NCI-H2029 treated with DMSO at 0.1 percent for 48 hours (cell line): ENCODE measurements around the gene CMSS1.

Source experiments
- DNase-seq: peaks from one replicate; lab custom pipeline; 2025; lab: John Stamatoyannopoulos, UW

The CMSS1 gene

DNA sequence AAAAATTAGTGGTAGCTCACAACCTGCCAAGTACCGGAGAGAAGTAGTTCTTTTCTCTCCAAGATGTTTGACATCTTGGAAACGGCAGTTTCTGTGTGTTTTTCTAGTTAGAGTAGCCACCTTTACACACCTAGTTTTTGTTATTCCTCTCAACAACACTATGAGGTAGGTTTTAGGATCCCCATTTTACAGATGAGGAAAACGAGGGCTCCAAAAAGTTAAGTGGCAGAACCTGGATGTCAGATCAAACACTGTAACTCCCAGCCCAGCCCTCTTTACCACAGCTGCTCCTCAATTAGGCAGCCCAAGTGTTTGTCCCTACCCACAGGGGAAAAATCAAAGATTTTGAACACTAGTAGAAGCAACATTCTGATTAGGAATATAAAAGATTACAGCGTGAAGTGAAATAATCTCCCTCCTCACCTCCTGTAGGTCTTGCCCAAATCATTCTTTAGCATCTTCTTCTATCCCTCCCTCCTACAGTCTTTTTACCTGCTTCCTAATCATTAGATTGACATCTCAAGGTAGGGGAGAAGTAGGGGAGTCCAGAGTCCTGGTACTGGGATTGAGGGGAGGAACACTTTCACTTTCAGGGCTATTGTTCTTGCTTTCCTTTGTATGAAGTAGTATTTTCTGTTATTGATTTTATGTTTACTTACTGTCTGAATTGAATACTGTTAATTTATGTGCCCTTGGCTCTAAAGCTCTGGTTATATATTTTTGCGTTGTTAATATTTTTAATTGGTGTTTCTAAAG, 142.6 kb downstream of the CMSS1 start:
- no peak for DNase-seq

GRCh38 chr3:99960941-99961340, 143.3 kb downstream of the CMSS1 start:
- DNase-seq: no peak

DNA sequence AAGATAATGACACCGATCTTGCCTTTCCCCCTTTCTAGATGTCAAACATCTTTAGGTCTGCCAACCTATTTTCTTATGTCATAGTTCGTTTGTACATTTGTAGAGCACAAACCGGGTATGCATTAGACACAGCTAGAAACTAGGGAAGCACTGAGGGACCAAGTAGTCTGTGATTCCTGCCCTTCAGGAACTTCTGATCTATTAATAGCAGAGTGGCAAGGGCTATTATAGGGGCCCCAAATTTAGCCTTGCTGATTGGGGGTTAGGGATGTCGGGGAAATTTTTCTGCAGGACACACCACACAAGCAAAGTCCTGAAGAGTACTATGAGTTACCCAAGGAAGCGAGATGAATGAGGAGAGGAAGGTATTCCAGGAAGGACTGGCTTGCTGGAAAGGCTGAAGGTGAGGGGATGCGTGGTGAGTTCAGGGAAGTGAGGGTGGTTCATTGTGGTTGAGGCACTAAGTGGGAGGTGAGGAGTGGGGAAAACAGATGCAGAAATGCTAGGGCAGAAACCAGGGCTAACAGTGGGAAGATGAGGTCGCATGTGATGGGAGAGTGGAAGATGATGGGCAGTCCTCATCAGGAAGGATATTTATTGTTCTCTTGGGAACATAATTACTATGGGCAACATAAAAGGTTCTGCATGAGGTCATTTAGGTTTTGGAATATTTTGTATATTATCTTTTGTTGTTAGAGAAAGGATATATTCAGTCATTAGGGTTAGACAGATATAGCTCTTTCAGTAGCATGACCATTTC, 144.3 kb downstream of the CMSS1 start:
- no peak for DNase-seq

GRCh38 chr3:99962703-99963102, 145.0 kb downstream of the CMSS1 start:
- DNase-seq: no peak

- DNase-seq: no peak
Measured at GRCh38 chr3:99965077-99965476, 147.4 kb downstream of the CMSS1 start.

DNA sequence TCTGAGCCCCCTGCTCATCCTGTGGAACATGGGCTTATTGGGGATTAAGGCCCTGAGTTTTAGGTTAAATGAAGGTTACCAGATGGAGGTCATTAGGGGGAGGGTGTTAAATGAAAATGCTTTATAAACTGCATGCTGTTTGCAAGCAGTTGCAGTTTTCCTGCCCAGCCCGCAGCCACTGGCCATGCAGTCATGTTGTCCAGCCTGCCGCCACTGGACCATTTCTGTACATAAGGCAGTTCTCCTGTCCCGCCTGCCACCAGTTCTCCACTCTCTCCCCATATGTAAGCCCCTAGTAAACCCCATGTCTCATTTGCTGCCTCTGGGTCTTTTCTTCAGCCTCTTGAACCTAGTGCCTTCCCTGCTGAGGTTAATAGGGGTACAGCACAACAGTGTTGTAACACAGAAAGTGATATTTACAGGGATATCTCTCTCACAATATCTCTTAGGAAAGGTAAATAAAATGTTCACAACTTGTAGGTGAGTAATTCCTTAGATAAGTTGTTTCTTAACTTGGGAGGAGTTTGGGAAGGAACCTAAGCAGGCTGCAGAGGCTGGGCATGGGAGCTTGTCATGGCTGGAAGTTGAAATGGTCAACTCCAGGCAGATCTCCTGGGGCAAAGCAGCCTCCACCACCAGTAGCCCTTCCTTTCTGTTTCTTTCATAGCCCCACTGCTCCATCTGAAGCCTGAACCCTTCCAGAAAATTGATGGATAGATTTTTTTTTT, 148.2 kb downstream of the CMSS1 start:
- no peak for DNase-seq

DNA sequence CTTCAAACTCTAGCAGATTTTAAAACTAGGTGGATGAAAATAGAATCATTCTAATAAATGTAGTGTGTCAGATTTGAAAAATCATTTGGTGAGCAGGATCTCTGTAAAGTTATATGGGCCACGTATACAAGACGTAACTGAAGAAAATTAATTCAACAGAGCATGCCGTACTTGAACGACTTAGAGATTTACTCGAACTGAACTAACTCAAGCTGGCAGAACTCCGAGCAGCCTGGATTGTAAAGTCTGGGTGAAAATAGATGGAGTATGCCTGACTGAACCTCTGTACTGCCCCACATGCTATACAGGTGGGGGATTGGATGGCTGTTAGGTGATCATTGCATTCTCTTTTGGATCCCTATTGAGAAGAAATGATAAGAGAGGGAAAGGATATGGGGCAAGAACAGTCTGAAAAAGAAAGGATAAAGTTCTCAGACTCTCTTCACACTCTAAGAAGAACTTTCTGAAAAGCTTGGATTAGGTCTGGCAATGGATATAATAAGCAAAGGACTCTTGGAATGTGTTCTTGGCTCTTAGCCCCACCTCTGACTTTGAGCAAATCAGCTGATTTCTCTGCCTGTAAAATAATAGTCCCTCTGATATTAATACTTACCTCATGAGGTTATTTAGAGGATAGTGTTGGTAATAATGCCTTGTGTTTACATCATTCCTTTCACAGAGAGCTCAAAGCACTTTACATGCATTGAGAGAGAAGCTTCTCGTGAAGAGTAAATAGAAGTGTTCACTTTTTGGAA, 149.2 kb downstream of the CMSS1 start:
- DNase-seq: no peak

- DNase-seq: no peak
Measured at GRCh38 chr3:99967796-99968195, 150.1 kb downstream of the CMSS1 start.

DNA sequence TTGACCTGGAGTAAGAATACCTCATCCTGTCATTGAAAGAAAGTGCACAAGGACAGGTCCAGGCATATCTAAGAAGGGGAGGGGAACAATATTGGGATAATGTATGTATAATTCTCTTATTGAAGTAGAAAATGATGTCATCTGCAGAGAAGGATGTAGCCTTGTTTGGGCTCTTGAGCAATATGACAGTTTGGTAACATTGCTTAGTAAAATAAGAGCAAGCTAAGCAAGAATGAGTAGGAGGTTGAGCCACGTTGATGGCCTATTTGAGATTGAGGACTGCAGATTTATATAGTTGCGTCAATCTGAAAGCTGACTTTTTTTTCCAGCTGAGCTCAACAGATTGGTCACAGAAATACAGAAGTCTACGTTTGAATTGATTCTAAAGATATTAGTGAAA, 151.5 kb downstream of the CMSS1 start:
- DNase-seq: no peak

DNA sequence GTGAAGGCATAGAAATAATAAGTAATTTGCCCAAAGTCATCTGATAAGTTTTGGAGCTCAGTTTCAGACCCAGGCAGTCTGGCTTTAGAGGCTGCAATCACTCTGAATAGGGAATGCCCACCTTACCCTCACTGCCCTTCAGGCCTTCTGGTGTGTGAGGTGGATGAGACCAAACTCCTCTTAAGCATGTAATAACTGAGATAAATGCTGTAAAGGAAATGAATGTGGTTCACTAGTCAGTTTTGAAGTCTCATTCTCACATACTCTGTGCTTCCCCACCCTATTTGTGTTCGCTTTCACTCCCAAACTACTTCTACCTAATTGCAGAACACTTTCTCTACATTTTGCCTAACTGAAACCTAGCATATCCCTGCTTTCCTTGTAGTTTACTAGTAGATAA, 152.5 kb downstream of the CMSS1 start:
- DNase-seq: no peak

DNA sequence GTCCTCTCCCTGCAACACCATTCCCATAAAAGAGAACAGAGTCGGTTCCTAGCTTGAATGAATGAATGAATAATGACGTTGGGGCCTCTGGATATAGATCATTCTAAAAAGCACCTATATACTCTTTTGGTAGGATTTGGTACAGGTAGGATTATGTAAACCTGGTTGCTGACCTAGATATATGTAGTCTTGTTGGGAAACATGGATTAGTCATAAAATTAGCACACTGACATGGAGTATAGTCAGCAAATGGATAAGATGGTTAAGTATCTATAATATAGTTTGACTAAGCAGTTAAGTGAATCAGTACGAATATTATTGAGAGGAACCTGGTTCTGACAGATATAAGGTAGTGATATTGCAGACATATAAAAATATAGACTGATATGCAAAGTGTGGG, 154.1 kb downstream of the CMSS1 start:
- no peak for DNase-seq

DNA sequence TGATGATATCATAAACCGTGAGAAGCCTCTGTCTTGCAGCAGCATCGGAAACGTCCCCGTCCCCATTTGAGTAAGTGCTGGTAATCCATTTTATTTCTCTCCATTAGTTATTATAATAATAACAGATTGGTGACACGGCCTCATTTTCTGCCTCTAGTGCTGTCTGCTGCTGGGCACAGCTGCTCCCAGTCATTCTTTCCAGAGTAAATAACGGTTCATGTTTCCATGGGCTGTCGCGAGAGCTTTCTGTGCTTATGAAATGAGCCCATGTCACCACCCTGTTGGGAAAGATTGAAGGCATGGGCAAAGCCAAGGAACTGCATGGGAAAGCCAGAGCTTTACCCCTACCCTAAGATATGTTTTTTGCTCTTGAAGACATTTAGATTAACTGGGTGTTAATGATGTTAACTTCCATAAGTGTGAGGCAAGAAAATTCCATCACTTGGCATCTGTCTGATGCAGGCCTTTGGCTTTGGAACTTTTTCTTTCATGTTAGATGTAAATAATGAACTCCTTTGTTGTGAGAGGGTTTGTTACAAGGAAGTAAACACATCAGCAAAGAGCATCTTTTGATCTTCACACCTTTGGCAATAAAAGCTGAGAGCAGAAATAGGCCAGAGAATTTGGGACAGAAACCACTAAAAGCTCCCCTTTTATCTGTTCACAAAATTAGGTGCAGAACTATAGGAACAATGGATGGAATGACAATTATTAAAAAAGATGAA, 154.9 kb downstream of the CMSS1 start:
- DNase-seq: no peak

DNA sequence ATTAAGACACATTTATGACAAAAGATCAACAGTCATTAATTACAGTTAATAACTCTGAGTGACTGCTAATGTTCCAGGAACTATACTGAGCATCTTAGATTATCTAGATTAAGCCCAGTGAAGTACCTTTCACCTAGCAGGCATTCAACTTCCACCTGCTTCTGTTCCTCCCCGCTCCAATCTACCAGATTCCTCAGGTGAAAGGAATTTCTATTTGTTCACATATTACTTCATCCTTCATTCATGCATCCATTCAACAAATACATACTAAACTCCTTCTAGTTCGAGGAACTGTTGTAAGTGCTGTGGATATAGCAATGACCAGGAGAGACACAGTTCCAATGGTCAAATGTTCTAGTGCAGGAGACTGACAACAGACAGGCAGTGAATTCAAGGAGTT, 157.3 kb downstream of the CMSS1 start:
- no peak for DNase-seq

GRCh38 chr3:99976584-99976983, 158.9 kb downstream of the CMSS1 start:
- DNase-seq: no peak

DNA sequence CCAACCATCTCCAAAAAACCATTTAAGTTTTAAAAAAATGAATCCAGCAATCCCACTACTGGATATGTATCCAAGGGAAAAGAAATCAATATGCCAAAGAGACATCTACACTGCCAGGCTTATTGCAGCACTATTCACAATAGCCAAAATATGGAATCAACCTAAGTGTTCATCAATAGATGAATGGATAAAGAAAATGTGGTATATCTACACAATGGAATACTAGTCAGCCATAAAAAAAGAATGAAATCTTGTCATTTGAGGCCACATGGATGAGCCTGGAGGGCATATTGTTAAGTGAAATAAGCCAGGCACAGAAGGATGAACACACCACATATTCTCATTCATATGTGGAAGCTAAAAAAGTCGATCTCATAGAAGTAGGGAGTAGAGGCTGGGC, 160.6 kb downstream of the CMSS1 start:
- no peak for DNase-seq

GRCh38 chr3:99980606-99981005, 162.9 kb downstream of the CMSS1 start:
- no peak for DNase-seq

DNA sequence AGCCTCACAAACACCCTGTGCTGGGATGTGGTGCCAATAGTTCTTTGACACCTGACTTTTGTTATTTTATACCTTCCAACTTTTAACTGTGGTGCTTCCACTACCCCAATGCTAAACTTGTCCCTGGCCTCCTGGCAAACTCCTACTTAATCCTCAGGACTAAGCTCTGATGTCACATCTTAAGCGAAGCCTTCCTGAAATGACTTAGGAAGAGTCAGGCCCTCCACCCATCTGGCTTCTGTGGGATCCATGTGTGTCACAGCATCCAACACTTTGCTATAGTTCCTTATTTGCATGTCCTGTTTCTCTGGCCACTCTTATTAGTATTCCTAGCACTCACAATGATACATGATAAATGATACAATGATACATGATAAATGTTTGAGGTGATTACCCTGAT, 163.5 kb downstream of the CMSS1 start:
- DNase-seq: no peak

DNA sequence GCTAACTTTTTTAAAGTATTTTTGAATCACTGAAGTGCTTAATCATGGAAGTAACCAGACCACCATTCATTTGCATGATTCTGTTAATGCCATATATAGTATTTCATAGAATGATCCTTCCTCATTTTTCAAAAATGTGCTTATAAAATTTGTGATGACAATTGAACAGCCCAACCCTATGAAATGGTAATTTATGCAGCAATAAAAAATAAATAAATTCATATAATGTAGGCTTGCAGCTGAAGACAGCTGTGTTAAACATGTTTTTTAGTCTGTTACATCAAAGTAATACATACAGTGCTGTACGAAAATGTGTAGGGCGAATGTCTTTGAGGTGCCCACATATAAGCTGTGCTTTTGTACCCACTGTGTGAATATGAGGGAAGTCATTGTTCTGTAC, 165.0 kb downstream of the CMSS1 start:
- no peak for DNase-seq

DNA sequence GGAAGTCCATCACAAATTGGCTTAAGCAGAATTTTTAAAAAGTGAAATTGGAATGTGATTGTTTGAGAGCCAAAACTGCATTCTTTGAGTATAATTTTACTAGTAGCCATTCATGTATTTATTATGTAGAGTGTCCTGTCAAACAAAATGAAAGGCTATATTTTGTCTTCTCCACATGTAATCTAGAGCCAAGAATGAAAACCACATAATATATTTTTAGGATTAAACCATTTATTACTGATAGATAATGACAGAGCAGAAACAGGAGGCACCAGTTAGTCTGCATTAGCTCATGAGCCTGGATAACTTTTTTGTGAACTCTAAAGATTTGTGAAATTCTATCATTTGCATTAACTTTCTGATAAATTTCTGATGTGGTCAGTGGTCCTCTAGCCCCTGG, 166.5 kb downstream of the CMSS1 start:
- DNase-seq: no peak

GRCh38 chr3:99984668-99985067, 167.0 kb downstream of the CMSS1 start:
- no peak for DNase-seq

GRCh38 chr3:99990179-99990578, 172.5 kb downstream of the CMSS1 start:
- DNase-seq: no peak

GRCh38 chr3:99997293-99997692, 179.6 kb downstream of the CMSS1 start:
- DNase-seq: no peak
